GM21447 (cell line): ENCODE data around the gene APBA3.
A peak's percentile ranks its signal among the peaks of the same experiment; 100 is the strongest.
"Not testable (repeated sequence)": the region's sequence is repeated elsewhere in the genome, so short reads cannot be mapped to it uniquely, and the experiment has no call there.

Experiments
- ATAC-seq: cut with Tn5 transposase; IDR thresholded peaks from one replicate; pipeline ENCODE4 v1.9.1; 2021; ENCODE audit not compliant: unreplicated experiment

APBA3 gene

GRCh38 chr19:3771906-3772455 is 10.5 kb upstream of the APBA3 start, which contains the start of gene RAX2:
TSS of gene RAX2 (minus strand) at chr19:3772228. CDS start at chr19:3771742, 486 bp downstream.
- no peak for ATAC-seq

GRCh38 chr19:3771000-3771905 is 9.8 kb upstream of the APBA3 start:
- ATAC-seq = no peak

- no peak for ATAC-seq
These were observed 8.9 kb upstream of the APBA3 start for GRCh38 chr19:3770136-3770999.

DNA sequence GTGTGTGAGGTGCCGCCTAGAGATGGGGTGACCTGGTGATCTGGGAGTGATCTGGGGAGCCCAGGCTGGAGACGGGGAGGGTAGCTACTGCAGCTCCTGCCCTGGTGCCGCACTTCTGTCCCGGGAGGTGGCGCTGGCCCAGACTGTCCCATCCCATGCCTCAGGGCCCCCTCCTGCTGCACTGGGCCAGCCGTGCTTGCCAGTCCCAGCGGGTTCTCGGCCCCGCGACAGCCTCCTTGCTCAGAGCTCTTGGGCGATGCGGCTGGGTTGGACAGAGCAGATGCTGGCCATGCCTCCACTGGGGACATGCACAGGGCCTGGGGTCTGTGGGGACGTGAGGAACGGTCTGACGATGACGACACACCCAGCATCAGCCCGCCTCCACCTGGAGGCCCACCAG is 8.0 kb upstream of the APBA3 start:
- ATAC-seq = no peak

GRCh38 chr19:3768748-3769099 is 7.2 kb upstream of the APBA3 start:
- ATAC-seq = no peak

DNA sequence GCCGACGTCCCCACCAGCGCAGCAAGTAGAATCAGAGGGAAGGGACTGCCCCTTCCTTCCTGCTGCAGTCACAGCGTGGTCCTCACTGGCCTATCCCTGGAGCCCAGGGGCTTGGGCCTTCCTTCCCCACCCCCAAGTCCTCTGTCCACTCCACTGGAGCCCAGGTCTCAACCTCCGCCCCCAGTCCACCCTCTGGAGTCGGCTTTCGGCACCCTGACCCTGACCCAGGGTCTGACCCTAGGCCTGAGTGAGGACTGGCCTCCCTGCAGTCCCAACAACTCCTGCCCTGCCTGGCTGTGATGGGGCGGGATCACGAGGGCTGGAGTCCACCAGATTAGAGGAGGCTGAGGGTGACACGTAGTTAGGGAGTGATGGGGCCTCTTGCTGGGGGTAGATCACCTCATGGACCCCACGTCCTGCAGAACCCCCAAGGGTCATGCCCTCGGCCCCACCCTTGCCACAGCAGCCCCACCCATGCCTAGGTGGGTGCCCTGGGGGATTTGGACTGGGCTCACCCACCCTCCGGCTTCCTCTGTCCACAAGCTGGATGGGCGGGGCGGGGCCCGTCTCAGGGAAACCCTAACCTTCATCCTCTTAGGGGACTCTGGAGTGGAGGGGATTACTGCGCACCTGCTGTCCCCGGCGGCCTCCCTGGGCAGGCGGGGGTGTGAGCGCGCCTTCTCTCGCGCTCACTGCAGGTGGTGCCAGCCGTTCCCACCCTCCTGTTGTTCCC is 6.7 kb upstream of the APBA3 start:
- ATAC-seq = no peak

DNA sequence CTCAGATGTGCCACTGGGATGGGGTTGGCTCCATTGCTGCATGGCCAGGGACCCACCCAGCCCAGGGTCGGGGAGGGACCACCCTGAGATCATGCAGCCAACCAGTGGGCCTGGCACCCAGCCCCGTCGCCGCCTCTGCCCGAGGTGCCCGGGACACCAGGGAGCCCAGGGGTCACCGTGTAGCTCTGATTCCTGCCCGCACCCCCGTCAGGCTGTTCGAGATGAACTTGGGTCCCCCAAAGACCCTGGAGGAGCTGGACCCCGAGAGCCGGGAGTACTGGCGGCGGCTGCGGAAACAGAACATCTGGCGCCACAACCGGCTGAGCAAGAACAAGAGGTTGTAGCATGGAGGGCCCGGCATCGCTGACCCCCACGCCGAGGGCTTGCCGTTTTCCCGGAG is 5.6 kb upstream of the APBA3 start:
- ATAC-seq = no peak

GRCh38 chr19:3766520-3766919 is 5.0 kb upstream of the APBA3 start:
- ATAC-seq = no peak

DNA sequence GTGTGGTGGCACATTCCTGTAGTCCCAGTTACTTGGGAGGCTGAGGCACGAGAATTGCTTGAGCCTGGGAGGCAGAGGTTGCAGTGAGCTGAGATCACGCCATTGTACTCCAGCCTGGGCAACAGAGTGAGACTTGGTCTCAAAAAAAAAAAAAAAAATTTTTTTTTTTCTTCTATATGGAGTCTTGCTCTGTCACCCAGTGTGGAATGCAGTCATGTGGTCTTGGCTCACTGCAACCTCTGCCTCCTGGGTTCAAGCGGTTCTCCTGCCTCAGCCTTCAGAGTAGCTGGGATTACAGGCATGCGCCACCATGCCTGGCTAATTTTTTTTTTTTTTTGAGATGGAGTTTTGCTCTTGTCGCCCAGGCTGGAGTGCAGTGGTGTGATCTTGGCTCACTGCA is 4.3 kb upstream of the APBA3 start:
- not testable (repeated sequence) for ATAC-seq

- ATAC-seq = no peak
These were observed 3.6 kb upstream of the APBA3 start for GRCh38 chr19:3765121-3765520.

- ATAC-seq = peak; percentile 66
These were observed 1.3 kb upstream of the APBA3 start, which contains the start of gene MRPL54 for GRCh38 chr19:3762501-3763459. TSS of gene MRPL54 (plus strand) at chr19:3762682. CDS start at chr19:3762701, 19 bp downstream.

DNA sequence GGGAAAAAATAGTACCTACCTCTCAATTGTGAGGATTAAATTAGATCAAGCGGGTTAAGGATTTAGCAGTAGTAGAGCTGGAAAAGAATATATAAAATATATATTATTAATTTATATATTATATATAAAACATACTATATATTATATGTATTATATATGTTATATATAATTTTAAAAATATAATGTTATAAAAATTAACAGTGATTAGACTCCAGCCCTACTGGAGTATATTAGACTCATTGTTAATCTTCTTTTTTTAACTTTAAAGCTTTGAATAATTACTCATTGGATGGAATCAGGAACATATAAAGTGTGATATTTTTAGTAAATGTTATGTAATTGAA is 610 bp upstream of the APBA3 start:
- no peak for ATAC-seq

GRCh38 chr19:3760871-3761361 is 576 bp downstream of the APBA3 start:
- ATAC-seq = no peak

GRCh38 chr19:3759482-3760254 is 1.8 kb downstream of the APBA3 start:
- no peak for ATAC-seq

GRCh38 chr19:3758297-3758696 is 3.2 kb downstream of the APBA3 start:
- ATAC-seq = not testable (repeated sequence)

DNA sequence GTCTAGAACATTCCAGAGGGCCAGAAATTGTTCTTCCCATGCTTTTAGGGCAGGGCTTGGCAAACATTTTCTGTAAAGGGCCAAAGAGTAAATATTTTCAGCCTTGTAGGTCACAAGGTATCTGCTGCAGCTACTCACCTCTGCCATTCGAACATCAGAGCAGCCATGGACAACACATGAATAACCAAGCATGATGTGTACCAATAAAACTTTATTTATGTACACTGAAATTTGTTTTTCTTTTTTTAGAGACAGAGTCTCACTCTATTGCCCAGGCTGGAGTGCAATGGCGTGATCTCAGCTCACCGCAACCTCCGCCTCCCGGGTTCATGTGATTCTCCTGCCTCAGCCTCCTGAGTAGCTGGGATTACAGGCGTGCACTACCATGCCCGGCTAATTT is 3.8 kb downstream of the APBA3 start:
- ATAC-seq = not testable (repeated sequence)

GRCh38 chr19:3753631-3754410 is 7.7 kb downstream of the APBA3 start:
- ATAC-seq = no peak

DNA sequence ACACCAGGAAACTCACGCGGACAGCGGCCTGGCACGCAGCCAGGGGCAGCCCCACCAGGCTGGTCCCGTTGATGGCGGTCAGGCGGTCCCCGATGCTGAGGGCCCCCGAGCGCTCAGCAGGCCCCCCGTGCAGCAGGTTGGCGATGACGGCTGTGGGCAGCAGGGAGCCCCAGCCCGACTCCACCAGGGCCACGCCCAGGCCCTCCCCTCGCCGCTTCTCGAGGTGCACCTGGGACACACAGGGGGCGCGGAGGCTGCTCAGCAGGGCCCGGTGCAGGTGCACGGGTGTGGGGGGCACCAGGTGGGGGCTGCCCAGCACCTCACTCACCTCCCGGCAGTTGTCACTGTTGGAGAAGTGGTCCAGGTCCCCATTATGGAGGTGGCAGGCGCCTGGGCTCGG is 9.0 kb downstream of the APBA3 start:
- ATAC-seq = no peak
